ENCODE measurements around the gene TEDC2.

- TF ChIP-seq TCF3 (IDR thresholded peaks at IDR 0.05; ENCODE audit: borderline replicate concordance, insufficient read depth, low read depth, low read length) (no peak), CHD2 (IDR thresholded peaks at IDR 0.05; ENCODE audit: borderline replicate concordance, low read depth, low read length) (no peak), CTCF (IDR thresholded peaks at IDR 0.05 in 2 of 3, conservative IDR thresholded peaks at IDR 0.05 in 1 of 3; ENCODE audit: control insufficient read depth in 2 of 3, extremely low read depth in 1 of 3, insufficient read depth in 1 of 3, low read depth in 3 of 3, low read length in 3 of 3) (peak; percentile 49 to 95 (median 67); a peak in 5 of 6 replicates), BCL3 (IDR thresholded peaks at IDR 0.05; ENCODE audit: borderline replicate concordance, insufficient read depth, low read depth, low read length, poor library complexity, severe bottlenecking) (no peak), SMARCA5 (IDR thresholded peaks at IDR 0.05) (peak; percentile 77; the same call in 1 of the 2 replicates), CHD4 (IDR thresholded peaks at IDR 0.05) (no peak), NBN (IDR thresholded peaks at IDR 0.05) (0 out of 2 replicates have a peak, but pooled peaks have one; percentile 61), SMAD1 (IDR thresholded peaks at IDR 0.05; ENCODE audit: low read depth, partially characterized antibody) (no peak), KAT2A (conservative IDR thresholded peaks at IDR 0.05; ENCODE audit: control insufficient read depth, low read depth, low read length) (no peak), ZBTB11 (CRISPR knock-in tag; IDR thresholded peaks at IDR 0.05) (no peak), NFXL1 (IDR thresholded peaks at IDR 0.05; ENCODE audit: borderline replicate concordance) (no peak)
Observed at GRCh38 chr16:2486645-2487516, 27.0 kb downstream of the TEDC2 start.

All from GM12878 (cell line).